OCI-M1 (cell line): Measurements from ENCODE around the gene CFAP100.

Experiments
- DNase-seq: peaks from one replicate; lab custom pipeline; 2025; lab: John Stamatoyannopoulos, UW

CFAP100 gene

DNA sequence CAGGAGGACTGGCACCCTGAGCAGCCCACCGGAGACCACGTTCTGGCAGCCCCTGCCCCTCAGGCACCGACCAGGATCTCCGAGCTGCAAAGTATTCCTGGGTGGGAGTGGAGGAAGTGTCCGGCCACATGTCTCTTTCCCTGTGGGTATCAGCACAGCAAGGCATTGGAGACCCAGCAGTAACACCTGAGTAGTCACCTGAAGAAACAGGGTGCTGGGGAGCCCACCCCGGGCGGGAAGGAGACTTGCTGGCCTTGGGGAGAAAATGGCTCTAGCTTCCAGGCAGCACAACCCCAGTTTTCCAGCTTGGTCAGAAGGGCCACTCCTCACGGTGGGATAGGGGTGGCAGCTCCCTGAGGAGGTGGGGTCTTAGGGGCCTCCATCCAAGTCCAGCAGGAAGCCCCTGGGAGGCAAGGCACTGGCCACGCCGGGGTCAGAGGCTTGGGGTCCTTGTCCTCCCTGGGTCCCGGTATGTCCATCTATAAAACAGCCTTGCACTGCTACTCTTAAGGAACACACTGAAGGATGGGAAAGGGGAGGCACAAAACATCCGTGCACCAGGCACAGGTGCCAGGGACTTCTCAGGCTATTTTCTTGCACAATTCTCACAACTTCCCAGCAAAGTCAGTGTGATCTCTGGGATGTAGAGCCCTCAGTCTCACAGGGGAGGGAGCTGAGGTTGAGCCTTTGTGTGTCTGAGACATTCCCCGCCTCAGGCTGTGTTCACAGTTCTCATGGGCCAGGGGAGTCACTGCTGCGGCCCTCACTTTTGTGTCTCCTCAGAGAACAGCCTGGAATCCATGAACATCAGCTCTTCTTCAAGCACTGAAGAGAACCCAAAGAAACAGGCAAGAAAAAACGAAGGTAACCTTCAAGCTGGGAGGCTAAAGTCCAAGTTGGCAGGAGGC lies 11.9 kb downstream of the CFAP100 start:
- DNase-seq: no peak

DNA sequence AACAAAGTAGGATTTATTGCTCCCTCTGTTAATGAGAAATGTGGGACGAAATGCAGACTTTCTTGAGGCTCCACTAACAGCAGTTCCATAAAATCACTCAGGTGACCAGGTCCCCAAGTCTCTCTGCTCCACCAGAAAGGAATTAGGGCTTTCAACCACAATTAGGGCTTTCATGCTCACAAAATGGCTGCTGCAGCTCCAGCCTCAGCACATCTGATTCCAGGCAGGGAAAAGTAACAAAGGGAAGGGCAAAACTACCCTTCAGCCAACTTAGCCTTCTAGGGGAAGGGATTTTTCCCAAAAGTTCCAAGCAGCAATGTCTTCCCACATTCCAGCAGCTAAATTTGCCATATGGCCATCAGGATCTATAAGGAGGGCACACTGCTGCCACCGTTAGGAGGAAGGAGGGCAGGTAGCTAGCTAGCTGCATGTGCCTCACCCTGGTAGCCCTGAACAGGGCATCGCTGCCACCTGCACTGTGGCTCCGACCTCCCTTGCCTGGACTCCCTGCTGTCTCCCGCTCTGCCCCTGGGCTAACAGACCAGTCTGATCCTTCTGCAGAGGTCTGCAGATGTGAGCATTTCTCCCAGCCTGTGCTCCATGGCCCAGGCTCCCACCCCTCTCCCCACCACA lies 12.8 kb downstream of the CFAP100 start:
- no peak for DNase-seq

DNA sequence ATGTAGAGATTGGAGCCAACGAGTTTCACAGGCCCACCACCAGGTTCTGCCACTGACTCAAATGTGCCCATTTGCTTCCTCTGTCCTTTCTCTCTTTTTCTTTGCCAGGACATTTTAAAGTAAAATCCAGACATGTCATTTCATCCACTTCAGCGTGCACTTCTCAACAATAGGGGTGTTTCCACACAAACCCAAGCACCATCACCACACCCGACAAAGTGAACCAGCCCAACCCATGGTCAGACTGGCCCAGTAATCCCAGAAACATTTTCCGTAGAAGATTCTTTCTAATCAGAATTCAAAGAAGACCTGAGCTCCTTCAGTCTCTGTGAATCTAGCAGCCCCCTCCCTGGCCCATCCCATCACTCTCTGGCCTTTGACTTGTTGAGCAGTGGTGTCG lies 13.4 kb downstream of the CFAP100 start:
- DNase-seq: no peak

DNA sequence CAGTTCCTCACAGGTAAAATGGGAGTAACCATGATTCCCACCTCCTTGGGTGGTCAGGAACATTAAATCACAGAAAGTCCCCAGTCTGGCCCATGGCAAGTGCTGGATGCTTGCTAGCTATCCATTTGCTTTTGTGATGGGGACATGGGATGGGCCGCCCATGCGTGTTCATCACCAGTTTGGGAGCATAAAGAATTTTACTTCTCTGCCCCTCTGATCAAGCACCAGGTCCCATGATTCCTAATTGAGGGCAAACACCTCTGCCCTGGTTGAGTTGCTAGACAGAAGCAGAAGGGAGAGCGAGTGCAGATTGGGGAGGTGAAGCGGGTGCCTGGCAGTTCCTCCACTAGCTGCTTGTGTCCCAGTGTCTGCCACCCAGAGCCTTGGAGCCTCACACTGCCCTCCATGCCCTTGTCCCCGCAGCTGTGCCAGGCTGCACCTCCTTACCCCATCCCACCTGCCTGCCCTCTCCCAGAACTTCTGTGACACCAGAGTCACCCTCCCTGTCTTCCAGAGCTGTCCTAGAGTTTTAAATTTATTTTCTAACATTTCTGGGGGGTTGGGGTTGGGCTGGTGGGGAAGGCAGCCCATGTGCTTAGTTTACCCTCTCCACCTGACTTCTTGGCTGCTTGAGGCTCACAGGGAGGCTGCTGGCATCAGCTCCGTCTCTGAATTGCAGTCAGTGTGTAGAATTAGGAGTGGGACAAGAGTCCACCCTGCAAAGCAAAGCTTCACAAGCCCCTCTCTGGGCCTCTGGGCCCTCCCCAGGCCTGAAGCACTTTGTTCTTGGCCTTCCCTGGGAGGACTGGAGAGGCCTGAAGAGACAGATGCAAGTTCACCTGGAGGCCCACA lies 18.4 kb downstream of the CFAP100 start:
- no peak for DNase-seq

DNA sequence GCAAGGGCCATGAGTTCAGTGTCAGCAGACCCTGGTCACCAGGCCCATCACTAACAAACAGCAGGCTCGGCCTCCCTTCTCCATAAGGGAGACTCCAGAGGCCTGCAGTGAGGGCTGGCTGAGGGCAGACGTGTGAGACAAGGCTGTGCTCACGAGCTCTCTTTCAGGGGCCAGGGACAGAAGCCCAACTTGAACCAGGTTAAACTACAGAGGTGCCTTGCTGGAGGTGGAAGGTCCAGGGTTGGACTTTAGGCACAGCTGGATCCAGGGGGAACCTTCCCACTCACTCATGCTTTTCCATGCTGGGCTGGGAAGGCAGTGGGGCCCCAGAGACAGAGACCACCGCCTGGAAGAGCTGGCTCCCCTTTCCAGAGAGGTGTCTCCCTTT lies 19.0 kb downstream of the CFAP100 start:
- no peak for DNase-seq

DNA sequence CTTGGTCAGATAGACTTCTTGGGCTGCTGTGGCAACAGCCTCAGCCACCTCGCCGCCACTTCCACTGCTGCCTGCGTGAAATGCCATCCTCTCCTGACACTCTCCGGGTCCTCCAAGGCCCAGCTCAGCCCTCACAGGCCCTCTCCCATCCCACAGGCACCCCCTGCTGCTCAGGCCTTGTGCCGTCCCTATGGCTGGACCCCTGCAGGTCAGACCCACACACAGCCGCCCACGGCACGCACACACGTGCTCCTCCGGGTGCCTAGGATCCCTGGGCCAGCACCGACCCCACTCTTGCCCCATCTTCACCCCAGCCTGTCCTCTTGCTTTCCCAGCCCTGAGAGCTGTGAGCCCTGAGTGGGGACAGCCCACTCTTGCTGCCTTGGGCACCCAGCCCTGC lies 19.7 kb downstream of the CFAP100 start:
- DNase-seq: no peak

DNA sequence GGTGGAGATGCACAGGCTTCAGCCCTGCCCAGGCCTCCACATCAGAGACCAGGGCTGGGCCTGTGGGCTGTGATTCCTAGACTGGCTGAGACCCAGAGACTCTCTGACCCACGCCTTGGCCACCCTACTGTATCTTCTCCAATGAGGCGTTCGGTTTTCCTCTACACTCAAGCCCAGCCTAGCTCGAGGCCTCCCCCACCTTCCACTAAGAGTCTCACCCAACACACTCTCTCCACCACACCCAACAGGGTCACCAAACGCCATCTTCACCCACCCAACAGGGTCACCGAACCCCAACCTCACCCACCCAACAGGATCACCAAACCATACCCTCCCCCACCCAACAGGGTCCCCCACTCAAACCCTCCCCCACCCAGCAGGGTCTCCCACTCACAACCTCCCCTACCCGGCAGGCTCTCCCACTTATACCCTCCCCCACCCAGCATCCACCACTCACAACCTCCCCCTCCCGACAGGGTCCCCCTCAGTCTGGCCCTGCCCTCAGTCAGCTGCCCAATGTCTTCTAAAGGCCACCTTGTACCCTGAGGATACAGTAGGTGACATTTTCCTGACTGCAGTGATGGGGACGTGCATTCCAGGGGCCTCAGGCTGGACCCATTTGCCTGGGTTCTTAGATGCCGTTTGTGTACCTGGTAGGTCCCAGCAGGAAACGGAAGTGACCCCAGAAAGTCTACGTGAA lies 20.4 kb downstream of the CFAP100 start:
- DNase-seq: no peak

DNA sequence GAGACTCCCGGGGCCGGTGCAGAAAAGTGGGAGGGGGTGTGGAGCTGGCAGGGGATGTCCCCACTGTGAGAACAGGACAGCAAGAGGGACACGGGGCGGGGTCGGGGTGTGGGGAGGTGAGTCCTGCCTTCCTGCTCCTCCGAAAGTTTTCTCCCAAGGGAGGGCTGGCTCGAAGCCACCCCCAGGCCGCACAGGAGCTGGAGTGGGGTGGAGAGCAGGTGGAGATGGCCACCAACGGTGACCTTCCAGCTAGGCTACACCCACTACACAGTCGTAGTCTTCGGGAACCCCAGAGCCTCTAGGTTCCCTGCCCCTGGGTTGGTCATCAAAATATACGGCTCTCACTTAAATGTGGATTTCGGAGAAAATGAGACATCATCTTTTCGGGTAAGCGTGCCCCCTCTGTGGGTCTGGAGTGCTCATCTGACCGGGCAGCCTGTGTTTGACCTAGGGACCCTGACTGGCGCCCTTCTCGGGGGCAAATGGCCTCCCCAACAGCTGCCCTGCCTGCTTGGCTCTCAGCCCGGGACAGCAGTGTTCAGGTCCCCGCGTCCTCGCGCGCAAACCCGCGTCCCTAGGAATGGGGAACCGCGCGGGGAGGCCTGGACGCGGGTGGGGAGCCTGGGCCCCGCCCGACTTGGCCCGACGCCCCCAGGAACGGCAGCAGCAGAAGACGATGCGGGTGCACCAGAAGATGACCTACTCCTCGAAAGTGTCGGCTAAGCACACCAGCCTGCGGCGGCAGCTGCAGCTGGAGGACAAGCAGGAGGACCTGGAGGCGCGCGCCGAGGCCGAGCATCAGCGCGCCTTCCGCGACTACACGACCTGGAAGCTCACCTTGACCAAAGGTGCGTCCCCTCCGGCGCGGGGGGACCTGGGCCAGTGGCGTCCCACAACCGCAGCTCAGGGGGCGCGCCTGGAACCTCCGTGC lies 21.2 kb downstream of the CFAP100 start:
- no peak for DNase-seq

DNA sequence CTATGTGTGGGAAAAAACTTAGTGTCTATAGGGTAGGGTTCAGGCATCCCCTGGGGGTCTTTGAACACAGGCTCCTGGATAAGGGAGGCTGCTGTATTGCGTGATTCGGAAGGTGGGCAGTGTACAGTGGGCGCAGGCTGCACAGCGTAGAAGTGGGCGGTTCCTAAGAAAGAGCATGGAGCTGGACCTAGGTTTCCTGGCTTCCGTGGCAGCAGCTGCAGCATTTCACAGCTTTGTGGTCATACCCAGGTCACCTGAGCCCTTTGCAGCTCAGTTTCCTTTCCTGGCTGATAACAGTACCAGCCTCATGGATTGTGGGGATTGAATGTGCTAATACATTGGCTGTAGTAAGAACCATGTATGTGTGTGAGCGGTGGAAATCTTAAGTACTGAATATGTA lies 22.2 kb downstream of the CFAP100 start:
- no peak for DNase-seq

DNA sequence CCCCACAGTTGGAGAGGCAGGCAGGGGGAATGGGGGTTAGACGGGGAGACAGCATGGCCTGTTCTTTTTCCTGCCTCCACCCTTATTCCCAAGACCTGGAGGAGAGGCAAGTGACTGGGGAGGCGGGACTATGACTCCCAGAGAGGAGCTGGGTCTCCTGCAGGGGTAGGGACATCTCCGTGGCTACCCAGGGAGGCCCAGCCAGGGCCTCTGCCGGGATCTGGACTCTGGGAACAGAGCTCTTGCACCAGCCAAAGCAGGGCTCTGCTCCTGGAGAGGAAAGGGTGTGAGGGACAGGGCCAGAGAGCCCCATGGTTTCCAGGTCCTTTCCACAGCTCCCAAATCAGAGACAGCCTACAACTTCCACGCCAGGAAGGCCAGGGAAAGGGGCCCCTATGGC lies 22.8 kb downstream of the CFAP100 start:
- no peak for DNase-seq

DNA sequence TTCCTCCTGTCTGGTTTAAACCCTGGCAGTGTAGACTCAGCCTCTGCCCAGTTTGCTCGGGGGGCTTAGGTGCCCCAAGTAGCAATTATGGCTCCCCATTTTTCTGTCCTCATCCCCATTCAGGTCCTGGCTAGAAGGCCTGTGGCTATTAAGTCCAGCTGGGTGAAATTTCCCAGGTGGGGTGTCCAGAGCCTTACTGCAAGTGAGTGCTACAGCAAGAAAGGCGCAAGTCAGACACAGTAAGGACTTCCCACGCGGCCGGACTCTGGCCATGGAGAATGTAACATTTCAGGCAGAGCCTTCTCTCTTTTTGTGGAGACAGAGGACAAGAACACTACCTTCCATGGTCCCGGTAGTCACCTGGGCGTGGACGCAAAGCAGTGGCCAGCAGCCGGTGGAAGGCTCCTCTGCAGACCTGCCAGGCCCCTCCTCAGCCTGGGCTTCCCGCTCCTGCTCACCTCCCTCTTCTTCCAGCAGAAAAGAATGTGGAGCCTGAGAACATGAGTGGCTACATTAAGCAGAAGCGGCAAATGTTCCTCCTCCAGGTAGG lies 23.3 kb downstream of the CFAP100 start:
- no peak for DNase-seq

DNA sequence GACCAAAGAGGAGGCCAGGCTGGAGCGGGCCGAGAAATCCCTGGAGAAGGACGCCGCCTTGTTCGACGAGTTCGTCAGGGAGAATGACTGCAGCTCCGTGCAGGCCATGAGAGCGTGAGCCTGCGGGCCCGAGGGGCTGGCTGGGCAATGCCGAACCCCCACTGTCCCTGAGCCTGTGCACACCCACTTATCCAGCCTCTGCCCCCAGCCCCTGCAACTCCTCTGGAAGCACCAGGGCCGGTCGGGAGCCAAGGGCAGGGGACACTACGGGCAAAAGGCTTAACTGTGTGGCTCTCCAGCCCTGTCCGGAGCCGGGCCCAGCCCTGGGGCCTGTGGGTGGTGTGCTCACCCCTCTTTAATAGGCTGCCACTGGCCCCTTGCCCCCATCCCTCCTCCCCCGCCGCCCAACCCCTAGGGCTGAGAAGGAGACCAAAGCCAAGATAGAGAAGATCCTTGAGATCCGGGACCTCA lies 24.0 kb downstream of the CFAP100 start:
- no peak for DNase-seq

DNA sequence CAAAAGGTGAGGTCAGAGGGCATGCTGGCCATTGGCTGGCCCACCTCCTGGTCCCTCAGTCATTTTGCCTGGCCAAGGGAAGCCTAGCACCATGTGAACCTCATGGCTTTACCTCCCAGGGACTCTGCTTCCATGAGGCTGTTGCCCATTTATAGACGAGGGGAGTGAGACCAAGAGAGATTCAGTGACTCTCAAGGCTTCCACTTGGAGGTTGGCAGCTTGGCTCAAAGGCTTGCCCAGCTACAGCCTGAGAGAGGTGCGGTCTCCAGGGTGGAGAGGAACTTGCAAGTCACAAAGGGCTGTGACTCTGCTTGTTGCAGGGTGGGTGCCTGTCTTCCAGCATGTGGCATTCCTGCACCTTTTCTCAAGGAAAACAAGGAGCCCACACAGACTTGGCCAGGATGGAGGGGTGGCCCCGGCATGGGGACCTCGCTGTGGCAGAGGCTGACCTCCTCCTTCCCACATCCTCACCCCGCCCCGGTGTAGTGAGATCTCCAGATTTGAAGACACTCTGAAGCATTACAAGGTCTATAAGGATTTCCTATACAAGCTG lies 24.5 kb downstream of the CFAP100 start:
- no peak for DNase-seq

DNA sequence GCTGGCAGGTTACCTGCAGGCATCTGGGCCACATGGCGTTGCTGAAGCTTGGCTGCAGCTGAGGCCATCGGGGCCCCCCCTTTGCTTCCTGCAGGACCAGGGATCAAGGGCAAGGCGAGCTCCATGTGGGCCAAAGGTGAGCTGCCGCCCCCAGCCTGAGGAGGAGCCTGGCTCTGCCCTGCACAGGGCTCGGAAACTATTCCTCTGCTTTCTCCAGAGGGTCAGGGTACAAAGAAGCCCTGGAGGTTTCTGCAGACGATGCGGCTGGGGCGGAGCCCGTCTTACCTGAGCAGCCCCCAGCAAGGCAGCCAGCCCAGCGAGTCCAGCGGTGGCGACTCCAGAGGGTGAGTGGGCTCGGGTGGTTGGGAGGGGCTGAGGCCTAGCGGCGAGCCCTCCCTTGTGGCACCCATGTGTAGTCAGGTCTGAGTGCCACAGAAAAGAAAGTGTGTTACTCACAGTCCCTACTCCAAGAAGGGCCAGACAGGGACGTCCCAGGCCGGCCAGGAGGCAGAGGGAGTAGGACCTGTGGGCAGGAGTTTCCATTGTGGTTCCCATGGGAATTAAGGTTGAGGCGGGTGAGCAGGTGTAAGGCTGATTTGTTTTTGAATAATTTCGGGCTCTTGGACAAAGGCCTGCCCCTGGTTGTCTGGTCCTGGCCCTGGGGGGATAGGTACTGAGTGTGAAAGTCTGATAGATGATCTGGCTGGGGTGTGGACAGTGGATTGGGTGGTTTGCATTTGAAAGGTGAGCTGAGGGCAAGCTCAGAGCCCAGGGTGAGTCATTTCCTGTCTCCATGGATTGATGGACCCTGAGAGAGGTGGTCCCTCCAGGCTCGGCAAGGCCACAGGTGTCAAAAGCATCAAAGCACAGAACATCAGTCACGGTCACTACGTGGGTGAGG lies 25.4 kb downstream of the CFAP100 start:
- DNase-seq: no peak

DNA sequence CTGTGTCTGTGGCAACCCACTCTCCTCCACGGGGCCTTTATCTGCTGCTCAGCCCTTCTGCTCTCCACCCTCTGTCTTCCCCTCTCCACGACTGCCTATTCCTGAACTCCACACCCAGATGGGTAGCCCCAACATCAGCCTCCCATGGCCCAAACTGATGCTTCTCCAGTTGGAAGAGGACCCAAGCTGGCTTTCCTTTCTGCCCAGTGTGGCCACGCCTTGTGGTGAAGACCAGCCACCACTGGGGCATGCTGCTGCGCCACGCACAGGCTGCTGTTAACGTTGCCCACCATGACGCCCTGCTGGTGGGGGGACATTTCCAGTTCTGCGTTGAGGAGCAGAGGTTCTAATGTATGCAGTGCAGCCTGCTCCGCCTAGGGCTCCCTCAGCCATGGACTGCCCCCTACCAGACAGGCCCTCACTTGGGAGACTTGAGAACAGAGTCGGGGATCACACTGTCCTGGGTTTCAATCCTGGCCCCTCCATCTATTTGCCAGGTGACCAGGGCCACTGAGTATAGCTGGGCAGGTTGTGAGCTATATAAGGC lies 26.9 kb downstream of the CFAP100 start:
- DNase-seq: no peak

DNA sequence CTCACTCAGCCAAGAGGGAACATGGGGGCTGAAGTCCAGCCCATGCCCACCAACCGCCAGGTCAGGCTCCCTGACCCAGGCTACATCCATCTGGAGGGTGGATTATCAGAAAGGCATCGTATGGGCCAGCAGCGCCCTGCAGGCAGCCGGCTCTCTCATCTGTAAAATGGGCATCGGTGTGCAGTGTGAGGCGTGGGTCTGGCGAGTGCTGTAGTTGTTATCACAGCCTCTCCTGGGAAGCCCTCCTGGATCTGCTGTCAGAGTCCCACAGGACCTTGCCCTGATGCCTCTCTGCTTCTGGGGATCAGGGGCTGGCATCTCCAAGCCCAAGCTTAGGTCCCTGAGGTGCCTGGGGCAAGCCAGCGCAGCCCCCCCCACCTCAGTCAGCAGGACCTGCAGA lies 27.4 kb downstream of the CFAP100 start:
- no peak for DNase-seq

DNA sequence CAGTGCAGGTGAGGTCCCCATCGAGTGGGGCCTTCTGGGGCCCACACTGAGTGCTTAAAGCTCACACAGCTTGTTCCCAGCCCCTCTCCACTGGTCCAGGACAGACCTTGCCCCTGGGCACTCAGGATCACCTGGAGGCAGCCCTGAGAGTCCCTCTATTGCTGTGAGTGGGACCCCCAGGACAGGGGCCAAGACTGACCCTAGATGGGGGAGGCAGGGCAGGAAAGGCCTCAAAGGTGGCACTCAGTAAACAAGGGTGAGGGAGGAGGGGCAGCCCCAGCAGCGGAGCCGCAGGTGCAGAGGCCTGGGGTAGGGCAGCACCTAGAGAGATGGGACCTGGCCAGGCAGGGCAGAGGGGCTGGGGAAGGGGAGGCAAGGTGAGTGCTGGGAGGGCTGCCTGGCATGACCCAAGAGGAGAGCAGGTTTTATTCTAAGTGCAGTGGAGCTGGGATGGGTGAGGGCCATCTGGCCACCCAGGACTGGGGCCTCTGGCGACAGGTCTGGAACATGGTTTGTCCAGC lies 27.9 kb downstream of the CFAP100 start:
- no peak for DNase-seq

DNA sequence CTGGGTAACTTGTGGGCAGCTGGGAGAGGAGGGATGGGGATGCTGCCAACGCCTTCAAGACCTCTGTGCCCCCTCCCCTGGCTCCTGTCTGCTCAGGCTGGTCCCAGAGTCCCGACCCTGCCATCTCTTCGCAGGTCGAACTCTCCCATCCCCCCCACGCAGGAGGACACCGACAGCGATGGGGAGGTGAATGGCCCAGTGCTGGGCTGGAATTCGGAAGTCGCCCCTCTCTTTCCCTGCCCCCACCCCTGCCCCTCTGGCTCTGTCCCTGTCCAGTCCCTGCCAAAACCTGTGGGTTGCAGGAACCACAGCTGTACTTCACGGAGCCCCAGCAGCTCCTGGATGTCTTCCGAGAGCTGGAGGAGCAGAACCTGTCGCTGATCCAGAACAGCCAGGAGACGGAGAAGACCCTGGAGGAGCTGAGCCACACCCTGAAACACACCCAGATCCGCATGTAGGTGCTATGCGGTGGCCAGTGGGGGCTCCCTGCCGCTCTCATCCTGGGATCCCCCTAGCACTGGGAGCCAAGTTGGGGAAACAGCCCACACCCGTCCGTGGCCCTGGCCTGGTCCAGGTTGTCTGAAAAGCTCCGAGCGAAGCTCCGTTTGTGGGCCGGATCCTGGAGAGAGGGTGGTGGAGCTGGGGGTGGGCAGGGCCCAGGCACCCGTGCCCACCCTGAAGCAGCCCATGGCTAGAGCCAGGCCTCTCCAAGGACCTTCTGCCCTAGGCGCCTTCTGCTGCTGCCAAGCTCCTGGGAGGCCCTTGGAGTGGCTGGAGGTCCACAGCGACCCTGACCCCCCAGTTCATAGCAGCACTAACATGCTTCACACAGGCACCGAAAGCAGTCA lies 28.7 kb downstream of the CFAP100 start:
- no peak for DNase-seq
